Esophagus muscularis mucosa (tissue), 4 donors: ENCODE results near the gene MEGF9.

Experiments
- EP300 ChIP-seq: sonication (generic); formaldehyde crosslinking; IDR thresholded peaks from one replicate; pipeline ENCODE4 v1.6.1; 2017; ENCODE audit warnings: antibody characterized with exemption
- POLR2A ChIP-seq: fragments of 450-650 bp; IDR thresholded peaks from one replicate; pipeline ENCODE4 v1.6.1; 2017; ENCODE audit warnings: antibody characterized with exemption, moderate library complexity, mild to moderate bottlenecking, low read depth
- POLR2AphosphoS5 ChIP-seq, 2 donors: sonication (generic); formaldehyde crosslinking; IDR thresholded peaks; one replicate each; pipeline ENCODE4 v1.6.1; 2017; ENCODE audit warnings: antibody characterized with exemption in 2 of 2
- TF ChIP-seq, protein P1 (sequence below), 3 experiments: fragments of 200-600 bp in 2 of 3; fragments of 450-650 bp in 1 of 3; sonication (generic) in 2 of 3; IDR thresholded peaks; one replicate each; pipeline ENCODE4 v1.5.1; 2017 to 2019; ENCODE audit warnings: antibody characterized with exemption in 3 of 3, mild to moderate bottlenecking in 2 of 3, moderate library complexity in 1 of 3

DNA sequence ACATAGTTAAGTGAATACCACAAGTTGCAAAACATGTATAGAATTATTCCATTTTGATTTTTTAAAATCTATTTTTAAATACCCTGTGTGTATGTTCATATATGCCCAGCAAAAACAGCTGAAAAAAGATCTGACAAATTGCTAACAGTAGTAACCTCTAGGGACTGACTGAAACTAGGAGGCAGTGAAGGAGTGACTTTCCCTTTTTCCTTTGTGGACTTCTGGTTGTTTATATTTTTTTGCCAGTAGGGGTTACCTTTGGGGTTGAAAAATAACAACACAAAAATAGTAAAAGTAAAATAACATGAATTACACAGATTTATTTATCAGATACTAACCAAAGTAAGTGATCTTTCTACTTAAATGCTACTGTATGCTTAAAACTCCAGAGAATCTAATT, 2.9 kb downstream of the MEGF9 start:
- TF ChIP-seq, protein P1, sequence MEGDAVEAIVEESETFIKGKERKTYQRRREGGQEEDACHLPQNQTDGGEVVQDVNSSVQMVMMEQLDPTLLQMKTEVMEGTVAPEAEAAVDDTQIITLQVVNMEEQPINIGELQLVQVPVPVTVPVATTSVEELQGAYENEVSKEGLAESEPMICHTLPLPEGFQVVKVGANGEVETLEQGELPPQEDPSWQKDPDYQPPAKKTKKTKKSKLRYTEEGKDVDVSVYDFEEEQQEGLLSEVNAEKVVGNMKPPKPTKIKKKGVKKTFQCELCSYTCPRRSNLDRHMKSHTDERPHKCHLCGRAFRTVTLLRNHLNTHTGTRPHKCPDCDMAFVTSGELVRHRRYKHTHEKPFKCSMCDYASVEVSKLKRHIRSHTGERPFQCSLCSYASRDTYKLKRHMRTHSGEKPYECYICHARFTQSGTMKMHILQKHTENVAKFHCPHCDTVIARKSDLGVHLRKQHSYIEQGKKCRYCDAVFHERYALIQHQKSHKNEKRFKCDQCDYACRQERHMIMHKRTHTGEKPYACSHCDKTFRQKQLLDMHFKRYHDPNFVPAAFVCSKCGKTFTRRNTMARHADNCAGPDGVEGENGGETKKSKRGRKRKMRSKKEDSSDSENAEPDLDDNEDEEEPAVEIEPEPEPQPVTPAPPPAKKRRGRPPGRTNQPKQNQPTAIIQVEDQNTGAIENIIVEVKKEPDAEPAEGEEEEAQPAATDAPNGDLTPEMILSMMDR (IDR thresholded peaks at IDR 0.05) = no peak
- TF ChIP-seq EP300 (no peak), POLR2A (no peak), POLR2AphosphoS5 (IDR thresholded peaks at IDR 0.05) (no peak)
